Activated T-cell treated with anti-CD3 and anti-CD28 coated beads, Interleukin-2, amount 50 U/mL, for 48 hours (primary cell): ENCODE results near the gene HIC1.

ENCODE experiments used
- DNase-seq, 2 experiments: peaks; one replicate each; pipeline ENCODE4 v3.0.0-alpha.2; 2020

HIC1 gene

DNA sequence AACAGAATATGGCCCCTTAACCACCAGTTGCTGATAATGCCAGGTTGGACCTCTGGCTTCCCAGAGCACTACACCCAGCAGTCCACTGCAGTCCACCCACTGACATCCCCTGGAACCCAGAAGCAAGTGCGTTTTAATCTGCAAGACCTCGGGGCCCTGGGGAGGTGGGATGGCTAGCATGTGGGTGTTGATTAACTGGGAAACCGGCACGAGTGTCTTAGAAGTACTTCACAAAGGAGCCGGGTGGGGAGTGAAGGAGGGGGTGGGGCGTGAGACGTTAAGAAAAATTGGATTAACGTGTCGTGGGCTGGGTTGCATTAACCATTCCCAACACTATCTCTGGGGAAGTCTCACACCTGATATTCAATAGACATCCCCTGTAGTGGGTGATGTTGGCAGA lies 6.1 kb upstream of the HIC1 start:
- DNase-seq = peak in 1 of 2 experiments; percentile 17

DNA sequence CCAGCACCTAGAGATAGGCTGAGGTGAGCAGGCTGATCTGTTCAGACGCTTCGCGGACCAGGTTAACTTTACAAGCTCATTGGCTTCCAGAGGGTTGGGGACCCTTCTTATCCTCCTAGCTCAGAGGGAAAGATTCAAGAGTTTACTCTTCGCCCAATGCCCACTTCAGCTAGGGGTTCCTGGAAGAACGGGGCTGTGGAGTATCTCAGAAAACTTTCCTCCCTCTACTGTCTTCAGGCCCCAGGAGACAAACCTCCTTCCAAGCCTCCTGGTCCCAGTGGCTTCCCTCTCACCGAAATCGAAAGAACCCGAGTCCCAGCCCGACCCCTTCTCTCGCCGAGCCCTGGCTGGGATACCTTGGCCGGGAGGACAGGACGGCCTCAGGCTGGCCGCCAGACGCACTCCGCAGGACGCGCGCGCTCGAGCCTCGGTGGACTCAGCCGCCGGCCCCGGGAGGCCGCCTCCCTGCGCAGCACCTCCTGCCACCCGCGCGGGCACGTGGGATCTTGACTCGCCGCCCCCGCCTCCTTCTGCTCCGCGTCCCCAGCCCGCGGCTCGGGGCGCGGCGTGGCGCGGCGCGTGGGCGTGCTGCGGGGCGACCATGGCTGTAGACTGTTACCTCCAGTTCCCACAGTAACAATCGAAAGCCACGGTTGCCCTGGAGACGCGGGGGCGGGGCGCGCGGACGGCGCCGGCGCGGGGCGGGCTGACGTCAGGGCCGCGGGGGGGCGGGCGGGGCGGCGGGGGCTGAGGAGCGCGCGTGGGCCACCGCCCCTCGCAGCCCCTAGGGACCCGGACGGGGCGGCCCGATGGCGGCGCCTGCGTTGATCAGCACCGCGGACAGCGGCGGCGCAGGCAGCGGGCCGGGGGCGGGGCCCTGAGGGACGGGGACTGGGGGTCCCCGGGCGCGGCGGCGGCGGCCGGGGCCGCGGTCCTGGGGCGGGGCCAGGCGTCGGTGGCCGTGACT lies 5.3 kb upstream of the HIC1 start:
- peak; percentile 90 for DNase-seq

GRCh38 chr17:2050300-2051060 lies 4.4 kb upstream of the HIC1 start:
- peak; percentile 78 to 83 for DNase-seq

DNA sequence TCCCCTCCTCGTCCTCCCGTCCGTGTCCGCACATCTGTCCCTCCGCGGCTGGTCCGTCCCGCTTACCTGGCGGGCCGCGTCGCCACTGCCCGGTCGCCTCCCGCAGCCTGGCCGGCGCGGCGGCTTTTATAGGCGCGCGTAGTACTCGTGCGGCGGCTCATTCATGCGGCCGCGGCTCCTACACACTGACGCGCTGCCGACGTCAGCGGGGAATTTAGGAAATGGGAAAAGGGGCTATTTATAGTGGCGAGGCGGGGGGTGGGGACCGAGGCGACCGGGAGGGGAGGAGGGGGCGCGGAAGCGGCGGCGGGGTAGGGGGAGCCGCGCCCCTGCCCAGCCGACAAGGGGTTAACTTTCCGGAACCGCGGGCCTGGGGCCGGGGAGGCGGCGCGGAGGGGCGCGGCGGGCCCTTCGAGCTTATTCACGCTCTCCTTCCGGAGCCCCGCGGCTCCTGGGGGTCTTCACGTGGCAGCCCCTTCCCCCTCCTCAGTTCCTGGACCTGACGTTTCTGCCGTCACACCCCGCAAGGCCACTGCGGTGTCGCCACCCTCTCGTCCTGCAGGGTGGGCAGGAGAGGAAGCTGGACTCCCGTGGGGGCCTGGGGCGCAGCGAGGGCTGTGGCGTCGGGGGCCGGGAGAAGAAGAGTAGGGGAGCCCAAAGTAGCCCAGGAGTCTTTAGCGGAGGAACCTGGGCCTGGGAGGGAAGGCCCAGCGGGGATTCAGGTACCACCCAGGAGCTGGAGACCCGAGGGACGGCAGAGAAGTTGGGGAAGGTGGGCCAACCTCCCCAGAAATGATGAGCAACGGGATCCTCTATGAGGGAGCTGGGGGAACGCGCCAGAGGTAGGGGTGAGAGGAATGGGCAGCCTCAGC lies 3.6 kb upstream of the HIC1 start:
- DNase-seq = peak in 1 of 2 experiments; percentile 34

GRCh38 chr17:2051933-2052559 lies 2.9 kb upstream of the HIC1 start:
- peak in 1 of 2 experiments; percentile 37 for DNase-seq

DNA sequence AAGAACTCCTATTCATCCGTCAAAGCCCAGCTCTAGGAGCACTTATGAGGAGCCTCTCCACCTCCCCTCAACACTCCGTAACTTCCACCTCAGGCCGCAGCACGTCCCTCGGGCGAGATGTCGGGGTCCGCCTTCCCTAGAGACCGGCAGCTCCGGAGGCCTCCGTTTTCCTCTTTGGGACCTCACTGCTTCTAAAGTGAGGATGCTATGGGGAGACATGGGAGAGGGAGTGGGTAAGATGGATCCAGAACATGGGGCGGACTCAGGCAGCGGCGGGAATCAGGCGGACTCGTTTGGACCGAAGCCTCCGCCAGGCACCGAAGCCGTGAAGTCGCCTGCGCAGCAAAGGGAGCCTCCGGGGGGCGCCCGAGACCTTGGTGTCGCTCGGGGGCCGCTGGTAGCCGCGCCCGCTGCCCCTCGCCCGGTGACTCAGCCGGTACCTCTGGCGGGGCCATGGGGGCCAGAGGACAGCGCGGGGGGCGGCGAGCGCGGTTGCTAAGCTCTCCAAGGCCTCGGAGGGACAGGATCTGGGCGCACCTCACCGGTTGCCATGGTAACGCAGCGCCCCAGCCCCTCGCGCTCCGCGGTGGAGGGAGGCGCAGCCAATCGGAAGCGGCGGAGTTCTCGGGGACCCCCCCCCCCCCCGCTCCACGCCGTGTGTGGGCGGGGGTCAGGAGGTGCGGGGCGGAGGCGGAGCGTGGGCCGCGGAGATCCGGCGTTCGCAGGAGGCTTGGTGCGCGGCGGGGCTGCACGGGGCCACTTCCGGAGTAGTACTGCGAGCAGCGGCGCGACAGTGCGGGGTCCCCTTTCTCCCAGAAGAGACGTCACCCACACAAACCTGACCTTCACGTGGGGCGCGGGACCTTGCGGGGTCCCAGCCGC lies 1.3 kb upstream of the HIC1 start:
- peak; percentile 85 to 89 for DNase-seq

GRCh38 chr17:2054262-2054511 lies 716 bp upstream of the HIC1 start:
- DNase-seq = peak in 1 of 2 experiments; percentile 81

DNA sequence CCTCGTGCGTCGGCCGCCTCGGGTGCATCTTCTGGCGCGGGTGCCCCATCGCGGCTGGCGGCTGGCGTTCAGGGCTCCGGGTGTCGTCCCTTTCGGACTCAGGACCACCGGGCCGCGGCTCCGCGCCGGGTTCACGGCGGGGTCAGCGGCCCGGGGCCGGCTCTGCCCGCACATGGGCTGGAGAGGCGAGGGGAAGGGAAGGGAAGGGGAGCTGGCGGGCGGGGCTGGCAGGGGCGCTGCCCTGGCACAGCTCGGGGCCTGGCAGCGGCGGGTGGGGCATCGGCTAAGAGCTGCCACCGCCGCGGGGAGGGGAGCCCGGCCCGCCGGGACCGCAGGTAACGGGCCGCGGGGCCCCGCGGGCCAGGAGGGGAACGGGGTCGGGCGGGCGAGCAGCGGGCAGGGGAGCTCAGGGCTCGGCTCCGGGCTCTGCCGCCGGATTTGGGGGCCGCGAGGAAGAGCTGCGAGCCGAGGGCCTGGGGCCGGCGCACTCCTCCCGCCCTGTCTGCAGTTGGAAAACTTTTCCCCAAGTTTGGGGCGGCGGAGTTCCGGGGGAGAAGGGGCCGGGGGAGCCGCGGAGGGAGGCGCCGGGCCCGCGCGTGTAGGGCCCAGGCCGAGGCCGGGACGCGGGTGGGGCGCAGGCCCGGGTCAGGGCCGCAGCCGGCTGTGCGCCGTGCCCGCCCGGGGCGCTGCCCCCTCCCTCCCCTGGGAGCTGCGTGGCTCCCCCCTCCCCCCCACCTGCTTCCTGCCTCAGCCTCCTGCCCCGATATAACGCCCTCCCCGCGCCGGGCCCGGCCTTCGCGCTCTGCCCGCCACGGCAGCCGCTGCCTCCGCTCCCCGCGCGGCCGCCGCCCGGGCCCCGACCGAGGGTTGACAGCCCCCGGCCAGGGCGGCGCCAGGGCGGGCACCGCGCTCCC lies 646 bp downstream of the HIC1 start:
- peak; percentile 53 to 63 for DNase-seq

DNA sequence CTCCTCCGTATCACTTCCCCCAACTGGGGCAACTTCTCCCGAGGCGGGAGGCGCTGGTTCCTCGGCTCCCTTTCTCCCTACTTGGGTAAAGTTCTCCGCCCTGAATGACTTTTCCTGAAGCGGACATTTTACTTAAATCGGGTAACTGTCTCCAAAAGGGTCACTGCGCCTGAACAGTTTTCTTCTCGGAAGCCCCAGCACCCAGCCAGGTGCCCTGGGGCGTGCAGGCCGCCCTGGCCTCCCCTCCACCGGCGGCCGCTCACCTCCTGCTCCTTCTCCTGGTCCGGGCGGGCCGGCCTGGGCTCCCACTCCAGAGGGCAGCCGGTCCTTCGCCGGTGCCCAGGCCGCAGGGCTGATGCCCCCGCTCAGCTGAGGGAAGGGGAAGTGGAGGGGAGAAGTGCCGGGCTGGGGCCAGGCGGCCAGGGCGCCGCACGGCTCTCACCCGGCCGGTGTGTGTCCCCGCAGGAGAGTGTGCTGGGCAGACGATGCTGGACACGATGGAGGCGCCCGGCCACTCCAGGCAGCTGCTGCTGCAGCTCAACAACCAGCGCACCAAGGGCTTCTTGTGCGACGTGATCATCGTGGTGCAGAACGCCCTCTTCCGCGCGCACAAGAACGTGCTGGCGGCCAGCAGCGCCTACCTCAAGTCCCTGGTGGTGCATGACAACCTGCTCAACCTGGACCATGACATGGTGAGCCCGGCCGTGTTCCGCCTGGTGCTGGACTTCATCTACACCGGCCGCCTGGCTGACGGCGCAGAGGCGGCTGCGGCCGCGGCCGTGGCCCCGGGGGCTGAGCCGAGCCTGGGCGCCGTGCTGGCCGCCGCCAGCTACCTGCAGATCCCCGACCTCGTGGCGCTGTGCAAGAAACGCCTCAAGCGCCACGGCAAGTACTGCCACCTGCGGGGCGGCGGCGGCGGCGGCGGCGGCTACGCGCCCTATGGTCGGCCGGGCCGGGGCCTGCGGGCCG lies 1.6 kb downstream of the HIC1 start:
- DNase-seq = peak; percentile 72 to 78

GRCh38 chr17:2057175-2057759 lies 2.4 kb downstream of the HIC1 start:
- peak in 1 of 2 experiments; percentile 52 for DNase-seq

GRCh38 chr17:2057760-2058585 lies 3.1 kb downstream of the HIC1 start:
- peak in 1 of 2 experiments; percentile 54 for DNase-seq

- DNase-seq = peak; percentile 79 to 86
These were observed 4.0 kb downstream of the HIC1 start for GRCh38 chr17:2058586-2059546.

GRCh38 chr17:2059547-2060384 lies 4.9 kb downstream of the HIC1 start:
- DNase-seq = peak in 1 of 2 experiments; percentile 22

DNA sequence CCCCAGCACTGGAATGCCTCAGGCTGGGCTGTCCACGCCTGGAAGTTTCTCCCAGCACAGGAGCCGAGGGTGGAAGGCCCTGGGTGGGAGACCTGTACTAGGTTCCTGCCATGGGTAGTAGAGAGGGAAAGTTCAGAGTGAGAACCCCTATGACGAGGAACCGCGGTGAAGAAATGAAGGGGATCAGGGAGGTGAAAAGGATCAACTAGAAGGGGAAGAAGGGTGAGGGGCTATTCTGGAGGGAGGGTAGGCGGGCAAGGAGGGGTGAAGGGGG lies 5.4 kb downstream of the HIC1 start:
- DNase-seq = peak in 1 of 2 experiments; percentile 18

DNA sequence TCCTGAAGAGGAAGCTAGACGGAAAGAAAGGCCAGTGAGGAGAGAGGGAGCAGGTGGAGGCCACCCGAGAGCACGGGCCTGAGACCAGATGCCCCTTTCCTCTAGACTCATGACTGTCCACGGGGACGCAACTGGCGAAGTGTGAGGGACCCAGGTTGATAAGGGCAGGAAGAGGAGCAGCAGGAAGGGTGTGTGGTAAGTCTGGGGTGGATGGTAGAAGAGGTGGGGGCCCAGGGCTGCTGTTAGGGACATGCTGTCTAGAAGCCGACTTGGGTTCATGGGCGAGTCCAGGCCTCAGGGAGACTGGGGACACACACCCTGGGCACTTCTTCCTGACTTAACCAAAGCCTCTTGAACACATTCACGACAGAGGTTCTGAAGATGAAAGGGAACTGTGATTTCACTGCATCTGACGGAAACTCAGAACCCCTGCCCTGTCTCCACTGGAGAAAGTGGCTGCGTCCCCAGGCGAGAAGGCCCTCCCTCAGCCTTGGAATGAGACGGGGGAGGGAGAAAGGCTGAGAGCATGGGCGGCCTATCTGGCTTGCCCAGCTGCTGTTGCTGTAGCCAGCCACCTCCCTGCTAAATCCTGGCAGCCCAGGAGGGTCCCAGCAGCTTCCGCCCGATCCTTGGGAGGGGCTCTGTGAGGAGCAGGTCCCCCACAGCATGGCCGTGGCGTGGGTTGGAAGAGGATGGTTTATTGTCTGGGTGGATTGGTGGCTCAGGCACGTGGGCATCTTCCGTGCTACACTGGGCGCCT lies 6.0 kb downstream of the HIC1 start:
- peak in 1 of 2 experiments; percentile 24 for DNase-seq
